Colon (tissue), 2 donors: ENCODE measurements around the gene SORCS2.

Experiments used
- FAIRE-seq: peaks from 2 replicates; lab custom pipeline; 2012; peaks lifted over from hg19 to GRCh38; lab: Jason Lieb, UNC
- donor health status: control.
- donor health status: control.

The SORCS2 gene

DNA sequence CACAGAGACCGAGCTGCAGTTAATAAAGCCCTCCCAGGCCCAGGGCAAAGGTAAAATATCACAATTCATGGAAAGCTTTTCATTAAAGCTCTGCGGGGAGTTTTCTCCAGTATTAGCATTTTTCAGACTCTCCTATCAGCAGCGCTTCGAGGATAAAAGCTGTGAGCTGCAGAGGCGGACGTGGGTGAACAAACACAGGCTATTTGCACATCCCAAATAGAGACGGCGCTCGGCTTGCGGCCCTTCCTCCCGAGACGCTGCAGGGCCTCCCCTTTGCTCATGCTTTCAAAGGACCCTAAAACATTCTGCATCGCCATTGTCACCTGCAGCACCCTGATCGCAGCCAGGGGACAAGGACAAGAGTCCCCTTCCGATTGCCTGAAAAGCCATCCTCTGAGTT, 97.3 kb downstream of the SORCS2 start:
- FAIRE-seq, result no peak

DNA sequence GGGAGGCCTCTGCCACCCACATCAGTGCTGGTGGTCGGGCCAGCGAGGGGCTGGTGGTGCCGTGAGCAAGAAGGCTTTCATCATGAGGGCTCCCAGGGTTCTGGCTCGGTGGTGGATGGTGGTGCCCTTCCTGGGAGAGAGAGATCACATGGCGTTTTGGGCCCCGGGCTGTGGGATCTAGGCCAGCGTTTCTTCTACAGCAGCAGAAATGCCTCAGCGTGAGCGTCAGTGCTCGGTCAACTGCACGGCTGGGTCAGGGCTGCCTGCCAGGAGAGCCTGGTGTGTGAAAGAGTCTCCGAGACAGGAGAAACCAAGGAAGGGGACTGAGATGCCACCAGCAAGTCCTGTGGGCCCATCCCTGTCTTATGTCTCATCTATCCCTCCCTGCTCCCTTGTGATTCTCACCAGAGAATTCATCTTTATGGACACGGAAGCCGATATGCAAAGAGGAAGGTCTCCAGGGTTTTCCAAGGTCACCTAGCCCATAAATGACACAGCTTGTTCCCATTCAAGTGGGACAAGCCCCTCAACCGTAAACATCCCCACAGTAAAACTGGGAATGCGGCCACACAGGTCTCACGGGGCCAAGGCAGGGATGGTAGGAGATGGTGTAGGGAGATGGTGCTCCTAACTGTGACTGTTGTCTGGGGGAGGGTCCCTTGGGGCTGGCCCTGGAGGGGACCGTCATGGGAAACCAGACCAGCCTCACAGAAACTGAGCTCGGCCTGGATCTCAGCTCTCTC, 99.2 kb downstream of the SORCS2 start:
- no peak for FAIRE-seq

DNA sequence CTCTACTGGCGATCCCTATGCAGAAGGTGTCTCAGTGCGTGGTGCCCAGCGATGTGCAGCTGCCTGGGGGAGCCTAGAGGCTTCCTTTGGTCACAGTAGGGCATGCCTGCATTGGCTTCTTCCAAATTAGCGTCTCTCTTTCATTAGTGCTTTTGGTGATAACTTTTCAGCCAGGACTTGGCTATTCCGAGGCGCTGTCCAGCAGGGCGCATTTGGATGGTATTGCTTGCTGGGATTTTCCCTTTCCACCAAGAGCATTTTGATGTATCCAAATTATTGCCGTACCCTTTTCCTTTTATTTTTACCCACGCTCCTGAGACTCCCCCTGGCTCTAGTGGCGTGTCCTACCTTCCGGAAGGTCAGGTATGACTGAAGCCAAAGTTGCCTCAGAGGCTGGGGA, 101.4 kb downstream of the SORCS2 start:
- FAIRE-seq, result no peak

DNA sequence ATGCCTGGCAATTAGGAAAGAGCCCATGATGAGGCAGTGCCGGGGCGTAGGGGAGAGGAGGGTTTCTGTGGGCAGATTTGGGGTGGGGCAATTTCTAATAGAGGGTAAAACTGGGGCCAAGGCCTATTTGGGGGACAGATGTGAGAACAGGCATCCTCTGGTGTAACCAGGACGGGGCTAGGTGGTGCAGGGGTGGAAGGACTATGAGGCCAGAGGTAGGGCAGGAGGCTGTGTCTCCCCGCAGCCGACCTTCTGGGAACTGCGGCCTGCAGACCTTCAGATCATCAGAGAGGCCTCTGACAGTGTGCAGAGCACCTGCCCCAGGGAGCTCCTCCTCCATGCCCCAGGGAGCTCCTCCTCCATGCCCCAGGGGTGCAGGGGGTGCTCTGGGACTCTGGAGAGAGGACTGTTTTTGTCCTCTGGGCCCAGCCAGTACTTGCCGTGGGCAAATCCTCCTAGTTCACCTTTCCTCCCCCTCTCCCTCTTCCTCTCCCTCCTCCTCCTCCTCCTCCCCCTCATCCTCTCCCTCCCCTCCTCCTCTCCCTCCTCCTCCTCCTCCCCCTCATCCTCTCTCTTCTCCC, 101.9 kb downstream of the SORCS2 start:
- no peak for FAIRE-seq

DNA sequence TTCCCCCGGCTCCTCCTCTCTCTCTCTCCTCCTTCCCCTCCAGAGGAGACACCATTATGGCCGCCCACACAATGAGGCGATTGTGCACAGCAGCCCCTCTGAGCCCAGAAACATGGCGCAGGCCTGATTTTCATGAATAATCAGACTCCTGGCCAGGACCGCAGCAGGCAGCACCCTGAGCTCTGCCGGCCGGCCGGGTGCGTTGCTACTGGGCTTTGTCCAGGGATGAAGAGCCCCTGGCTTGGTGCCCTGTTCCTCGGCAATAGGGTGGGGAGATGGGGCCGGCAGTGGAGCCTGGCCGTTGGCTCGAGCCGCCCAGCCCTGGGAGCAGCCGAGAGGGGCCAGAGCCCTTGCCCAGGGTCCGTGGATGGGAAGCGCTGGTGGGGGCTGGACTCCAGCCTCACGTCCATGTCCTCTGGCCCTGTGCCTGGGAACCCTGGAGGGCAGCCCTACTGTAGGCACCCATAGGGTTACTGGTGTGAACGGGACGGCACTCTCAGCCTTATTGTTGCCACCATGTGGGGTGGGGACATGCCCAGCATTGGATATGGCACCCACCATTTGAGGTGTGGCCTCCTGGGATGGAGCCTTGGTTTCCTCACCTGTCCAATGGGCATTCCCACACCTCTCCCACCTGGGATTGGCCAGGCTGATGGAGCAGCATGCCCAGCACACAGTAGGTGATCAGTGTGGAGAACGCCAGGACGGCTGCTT, 103.0 kb downstream of the SORCS2 start:
- no peak for FAIRE-seq

DNA sequence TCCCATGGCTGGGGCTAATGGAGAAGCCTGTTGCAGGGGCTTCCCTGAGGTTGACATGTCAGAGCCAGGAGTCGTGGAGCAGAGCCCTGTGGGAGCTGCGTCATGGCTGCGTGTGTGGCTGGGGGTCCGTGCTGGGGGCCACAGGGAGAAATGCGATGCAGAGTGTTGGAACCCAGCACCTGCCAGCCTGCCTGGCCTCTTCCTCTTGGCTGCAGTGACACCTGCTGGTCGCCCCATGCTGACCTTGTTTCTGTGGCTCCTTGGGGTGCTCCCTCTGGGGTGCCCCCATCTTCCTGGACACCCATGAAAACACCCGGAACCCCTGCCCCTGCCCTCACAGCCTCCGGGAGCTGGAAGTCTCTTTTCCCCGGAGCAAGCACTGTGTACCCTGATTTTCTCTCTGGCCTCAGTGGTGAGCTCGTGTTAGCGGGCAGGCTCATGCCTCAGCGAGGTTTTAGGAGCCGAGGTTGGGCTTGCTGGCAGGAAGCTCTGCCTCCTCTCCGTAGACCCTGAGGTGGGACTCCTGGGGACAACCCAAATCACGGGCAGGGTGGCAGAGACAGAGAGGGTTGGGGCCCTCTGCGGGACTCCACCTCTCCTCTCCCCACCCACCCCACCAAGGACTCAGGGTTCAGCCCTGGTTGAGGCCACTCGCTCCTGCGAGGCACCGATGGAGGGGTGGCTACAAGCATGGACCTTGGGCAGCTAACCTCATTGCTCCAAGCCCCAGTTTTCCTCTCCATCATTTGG, 103.7 kb downstream of the SORCS2 start:
- FAIRE-seq, result no peak

DNA sequence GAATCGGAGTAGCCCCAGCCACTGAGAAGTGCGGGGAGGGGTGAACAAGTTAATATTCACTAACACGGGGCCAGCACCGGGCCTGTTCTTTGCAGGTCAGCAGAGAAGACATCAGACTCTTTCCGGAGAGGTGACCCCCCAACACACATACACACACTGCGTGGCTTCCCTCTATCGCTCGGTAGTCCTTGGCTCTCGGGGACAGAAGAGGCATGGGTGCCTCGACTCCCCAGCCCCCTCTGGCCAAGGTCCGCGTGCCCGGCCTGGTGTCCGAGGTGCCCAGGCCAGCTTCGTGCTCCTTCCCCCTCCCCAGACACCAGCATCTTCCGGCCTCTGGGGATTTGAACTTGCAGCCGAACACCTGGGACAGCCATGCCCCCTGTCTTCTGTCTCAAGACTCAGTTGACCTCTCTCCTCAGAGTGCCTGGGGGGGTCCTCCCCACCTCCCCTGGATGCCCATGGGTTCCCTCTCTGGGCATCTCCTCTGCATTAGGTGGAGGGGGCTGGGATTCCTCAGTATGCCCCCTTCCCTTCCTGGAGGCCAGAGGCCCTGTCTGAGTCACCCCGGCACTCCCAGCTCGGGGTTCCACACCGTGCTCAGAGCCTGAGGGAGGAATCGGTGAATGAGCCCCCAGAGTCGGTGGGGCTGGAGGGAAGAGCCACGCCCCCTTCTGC, 104.5 kb downstream of the SORCS2 start:
- FAIRE-seq, result no peak

DNA sequence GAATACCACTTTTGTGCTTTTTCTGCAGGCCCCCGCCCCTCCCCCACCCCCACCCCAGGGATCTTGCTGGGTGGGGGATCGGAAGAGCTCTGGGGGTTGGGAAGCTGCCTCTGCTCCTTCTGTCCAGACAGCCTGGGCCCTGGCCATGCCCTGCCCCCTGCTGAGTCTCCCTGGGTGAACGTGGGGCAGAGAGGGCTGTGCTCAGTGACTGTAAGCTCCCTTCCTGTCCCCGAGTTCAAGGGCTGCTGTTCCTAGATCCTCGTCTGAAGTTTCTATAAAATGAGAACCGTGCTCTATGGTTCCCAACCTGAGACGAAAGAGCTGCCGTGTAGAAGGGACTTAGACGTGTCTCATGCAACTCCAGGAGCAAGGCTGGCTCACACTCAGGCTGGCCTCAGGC, 105.0 kb downstream of the SORCS2 start:
- FAIRE-seq, result no peak

DNA sequence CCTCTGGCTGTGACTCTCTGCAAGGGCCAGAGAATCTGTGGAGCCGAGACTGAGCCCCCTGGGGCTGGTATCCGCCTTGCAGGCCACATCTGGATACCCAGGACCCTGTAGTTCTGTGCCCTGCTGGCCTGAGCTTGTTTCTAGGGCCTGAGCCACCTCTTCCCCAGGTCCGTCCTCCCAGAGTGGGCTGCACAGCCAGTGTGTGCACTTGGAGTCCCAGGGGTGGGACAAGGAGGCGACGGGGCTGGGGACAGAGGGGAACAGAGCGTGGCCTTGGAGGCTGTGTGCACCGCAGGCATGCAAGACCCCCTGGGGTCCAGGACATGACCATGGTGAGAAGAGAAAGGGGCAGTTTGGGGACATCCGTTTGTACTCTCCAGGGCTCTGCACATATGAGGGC, 105.5 kb downstream of the SORCS2 start:
- FAIRE-seq, result no peak

DNA sequence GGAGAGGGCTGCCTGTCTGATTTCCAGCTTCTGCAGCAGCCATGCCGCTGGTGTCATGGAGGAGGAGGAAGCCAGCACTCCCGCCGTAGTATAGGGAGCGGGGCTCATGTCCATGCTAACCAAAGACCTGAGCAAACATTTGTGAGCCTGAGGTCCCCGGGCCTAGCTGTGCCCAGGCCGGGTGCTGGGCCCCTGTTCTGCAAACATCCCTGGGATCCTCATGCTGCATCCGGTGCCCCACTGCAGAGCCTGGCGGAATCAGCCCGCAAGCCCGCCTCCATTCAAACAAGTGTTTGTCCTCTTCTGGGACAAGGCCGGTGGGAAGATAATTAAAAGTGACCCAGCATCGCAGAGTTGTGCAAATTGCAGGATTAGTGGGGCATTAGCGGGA, 106.3 kb downstream of the SORCS2 start:
- no peak for FAIRE-seq

DNA sequence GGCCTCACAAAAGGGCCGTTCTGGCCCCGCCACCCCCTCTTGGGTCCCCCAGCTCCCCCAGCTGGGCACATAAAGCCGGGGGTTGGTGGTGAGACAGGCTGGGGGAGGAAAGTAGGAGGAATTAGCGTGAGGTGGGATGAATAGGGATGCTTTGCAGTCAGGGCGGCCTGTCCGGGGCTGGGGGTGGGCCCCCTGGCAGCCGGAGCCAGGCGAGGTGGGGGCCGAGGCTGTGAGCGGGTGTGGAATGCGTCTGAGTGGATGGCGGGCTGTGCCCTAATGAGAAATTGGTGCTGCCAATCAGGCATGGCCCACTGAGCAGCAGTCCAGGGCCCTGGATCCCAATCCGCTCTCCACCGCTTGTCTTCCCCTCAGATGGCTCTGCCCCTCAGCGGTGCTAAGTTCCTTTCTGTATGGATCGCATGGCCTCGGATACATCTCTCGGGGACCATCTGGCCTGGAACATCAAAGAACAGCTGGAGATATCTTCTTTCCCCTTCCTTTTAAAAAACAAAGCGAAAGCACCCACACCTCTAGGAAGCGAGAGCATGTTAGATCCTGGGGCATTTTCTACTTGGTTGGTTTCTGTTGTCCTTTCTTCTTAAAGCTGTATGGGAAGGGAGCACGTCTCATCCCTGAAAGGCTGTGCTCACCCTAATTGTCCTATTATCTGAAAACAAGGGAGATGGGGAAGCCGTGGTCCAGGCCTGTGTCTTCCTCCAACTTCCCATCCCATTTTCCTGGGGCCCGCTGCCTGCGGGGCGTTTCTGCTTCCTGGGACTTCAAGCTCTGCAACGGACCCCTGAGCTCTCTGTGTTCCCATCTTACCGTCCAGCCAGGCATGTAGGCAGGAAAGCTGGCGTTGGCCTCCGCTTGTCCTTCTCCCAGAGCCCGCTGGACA, 106.9 kb downstream of the SORCS2 start:
- FAIRE-seq, result no peak

DNA sequence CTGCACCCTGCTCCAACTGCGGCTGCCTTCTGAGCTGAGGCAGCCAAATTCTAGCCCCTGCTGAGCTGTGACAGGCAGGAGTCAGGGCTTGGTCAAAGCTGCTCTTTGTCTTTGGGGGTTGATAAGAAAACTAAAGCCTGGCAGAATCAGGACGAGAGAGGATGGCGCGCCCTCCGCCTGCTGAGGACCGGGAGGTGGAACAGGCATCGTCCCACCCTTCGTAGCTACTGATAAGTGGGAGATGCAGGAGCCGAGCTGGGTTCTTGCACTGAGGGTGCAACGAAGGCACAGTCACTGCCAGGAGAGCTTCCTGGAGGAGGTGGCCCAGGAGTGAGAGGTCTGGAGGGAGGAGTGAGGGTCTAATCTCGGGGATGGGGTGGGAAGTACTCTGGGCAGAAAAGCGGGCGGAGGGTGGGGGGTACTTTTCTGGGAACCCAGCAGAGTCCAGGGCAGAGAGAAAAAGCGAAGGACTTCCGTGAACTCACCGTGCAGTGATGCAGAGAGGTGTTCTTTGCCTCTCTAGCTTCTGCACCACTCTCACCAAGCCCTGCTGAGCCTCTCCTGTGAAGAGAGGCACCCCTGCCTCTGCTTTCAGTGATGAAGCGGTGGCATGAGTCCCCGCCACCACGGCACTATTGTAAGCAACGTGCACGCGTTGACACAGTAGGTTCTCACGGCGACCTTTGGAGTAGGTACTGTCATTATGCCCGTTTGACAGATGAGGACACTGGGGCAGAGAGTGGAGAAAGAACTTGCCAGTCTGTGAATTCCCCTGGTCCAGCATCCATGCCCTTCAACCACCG, 107.8 kb downstream of the SORCS2 start:
- FAIRE-seq, result no peak

DNA sequence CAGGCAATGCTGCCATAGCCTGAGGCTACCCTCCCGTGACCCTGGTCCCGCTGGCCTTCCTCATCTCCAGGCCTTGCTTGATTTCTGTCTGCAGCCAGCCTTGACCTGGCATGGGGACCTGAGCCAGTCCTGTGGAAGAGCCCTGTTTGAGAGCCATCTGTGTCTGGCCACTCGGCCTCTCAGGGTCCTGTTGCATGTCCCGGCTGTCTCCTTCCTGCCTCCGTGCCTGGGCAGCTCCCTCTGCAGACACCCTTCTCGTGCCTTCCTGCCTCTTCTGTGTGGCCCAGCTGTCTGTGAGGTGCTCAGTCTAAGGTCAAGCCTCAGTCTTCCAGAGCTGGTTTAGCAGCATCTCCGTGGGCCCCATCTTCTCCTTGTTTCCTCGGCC, 108.4 kb downstream of the SORCS2 start:
- FAIRE-seq, result no peak

DNA sequence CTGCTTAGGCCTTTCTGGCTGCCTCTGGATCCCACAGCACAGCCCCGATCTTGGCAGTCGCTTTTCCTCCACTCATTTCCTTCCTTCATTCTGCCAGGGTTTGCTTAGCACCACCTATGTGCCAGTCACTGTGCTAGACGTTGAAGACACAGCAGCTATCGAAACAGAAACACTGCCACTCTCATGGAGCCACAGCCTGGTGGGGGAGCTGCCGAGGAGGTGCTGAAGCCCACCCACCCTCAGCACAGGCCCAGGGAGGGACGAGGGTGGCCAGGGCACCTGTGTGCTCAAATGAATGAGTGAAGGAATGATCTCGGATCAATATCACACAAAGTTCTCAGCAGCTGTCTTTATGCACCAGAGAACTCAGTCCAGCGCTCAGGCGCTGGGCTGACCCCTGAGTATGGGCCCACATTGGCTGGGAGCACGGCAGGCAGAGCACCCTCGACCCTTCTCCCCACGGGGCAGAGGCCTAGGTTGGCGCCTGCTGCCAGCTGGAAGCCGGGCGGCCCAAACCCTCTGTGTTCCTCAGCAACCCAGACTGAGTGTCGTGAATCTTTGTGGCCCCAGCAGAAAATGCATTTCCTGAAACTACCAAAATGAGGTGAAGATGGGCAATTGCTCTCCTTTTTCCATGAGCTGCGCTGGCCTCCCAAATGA, 108.9 kb downstream of the SORCS2 start:
- no peak for FAIRE-seq

DNA sequence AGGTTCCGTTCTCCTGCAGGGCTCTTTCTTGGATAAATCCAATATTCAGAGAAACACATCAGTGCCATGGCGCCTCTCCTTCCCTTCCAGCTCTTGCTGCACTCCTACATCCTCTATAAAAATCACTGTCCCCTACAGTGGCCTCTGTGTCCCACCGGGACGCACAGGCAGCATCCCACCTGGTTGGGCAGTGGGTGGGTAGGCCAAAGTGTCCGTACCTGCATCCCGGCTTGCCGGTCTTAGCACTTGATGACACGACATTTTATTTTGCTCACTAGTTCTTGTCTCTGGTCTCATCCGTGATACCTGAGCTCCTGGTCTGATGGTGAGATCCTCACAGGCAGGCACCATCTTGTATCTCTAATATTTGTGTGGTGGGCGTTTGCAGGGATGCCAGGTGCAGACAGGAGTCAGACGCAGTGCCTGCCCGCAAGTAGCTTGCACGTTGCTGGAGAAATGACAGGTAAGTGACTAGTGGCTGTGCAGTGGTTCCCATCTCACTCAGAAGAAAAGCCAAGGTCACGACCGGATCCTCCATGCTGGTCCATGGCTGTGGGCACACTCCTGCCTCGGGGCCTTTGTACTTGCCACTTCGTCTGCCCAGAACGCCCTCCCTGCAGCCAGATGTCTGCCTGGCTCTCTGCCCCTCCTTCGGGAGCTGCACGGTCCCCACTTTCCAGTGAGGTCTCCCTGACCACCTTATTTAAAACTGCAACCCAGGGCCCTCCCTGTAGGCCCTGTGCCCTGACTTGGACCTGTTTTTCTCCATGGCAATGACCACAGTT, 109.7 kb downstream of the SORCS2 start:
- no peak for FAIRE-seq

DNA sequence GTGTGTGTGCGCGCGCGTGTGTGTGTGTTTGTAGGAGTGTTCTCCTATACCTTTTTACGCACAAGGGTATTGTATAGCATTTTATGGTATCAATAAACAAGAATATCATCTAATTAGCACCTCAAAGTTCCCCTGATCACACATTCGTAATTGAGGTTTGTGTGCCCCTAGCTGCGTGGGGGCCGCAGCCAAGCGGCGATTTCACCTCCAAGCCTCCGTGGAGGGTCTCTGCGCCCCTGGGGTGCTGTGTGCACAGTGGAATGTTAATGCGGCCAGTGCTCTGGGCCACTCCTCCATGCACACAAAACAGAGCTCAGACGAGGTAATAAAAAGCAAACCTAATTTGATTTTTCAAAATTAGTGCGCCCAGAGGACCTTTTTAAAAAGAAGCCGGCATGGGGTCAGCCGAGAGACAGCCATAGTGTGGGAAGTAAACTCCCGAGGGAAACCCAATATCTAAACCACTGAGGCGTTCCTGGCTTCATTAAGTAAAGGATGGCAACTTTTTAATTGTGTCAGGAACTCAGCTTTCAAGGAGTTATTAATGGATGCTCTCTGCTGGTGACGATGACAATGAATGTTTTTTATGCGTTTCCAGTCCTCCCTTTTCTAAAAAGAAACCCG, 110.6 kb downstream of the SORCS2 start:
- no peak for FAIRE-seq

DNA sequence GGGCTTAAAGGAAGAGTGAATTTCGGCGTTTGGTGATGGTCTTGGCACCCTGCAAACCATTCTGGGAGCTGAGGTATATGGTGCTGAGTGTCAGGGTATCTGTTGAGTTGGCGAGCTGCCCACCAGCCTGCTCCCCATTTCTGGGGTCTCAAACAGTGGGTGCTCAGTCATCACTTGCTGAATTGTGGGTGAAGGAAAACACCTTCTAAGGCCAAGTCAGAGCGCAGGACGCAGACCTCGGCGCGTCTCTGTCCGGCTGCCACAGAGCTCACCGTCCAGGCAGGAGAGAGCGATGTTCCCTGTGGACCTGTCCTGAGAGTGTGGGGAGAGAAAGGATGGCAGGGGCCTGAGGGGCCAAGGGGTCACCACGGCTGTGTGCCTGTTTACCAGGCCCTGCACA, 111.2 kb downstream of the SORCS2 start:
- FAIRE-seq, result no peak

DNA sequence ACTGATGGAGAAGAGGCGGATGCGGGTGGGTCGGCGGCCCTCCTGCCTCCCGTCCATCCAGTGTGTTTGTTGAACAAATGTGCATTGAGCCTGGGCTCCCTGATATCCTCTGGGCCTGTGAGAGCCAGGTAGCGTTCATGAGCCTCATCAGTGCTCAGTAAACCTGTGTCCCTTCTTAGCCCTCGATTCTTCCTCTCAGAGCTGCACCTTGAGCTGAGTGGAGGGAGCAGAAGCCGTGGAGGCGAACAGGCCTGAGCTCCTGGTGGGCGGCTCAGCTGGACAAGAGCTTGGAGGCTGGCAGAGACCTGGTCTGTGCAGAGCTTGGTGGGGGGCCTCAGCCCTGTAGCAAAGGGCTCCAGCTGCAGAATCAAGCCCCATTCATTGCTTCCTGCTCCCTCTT, 112.1 kb downstream of the SORCS2 start:
- FAIRE-seq, result no peak
